Loucy (cell line): ENCODE results near the gene SMAD5.

Source experiments
- EZH2phosphoT487 ChIP-seq: fragments of 200-600 bp; IDR thresholded peaks from 2 replicates; pipeline ENCODE4 v1.6.1; 2018; ENCODE audit warnings: antibody characterized with exemption, mild to moderate bottlenecking, moderate library complexity, borderline replicate concordance
- TF ChIP-seq, protein P1 (sequence below): fragments of 200-600 bp; sonication (generic); conservative IDR thresholded peaks from 2 replicates; pipeline ENCODE4 v1.5.1; 2014; ENCODE audit warnings: mild to moderate bottlenecking, antibody characterized with exemption, low read length

- TF ChIP-seq, protein P1, sequence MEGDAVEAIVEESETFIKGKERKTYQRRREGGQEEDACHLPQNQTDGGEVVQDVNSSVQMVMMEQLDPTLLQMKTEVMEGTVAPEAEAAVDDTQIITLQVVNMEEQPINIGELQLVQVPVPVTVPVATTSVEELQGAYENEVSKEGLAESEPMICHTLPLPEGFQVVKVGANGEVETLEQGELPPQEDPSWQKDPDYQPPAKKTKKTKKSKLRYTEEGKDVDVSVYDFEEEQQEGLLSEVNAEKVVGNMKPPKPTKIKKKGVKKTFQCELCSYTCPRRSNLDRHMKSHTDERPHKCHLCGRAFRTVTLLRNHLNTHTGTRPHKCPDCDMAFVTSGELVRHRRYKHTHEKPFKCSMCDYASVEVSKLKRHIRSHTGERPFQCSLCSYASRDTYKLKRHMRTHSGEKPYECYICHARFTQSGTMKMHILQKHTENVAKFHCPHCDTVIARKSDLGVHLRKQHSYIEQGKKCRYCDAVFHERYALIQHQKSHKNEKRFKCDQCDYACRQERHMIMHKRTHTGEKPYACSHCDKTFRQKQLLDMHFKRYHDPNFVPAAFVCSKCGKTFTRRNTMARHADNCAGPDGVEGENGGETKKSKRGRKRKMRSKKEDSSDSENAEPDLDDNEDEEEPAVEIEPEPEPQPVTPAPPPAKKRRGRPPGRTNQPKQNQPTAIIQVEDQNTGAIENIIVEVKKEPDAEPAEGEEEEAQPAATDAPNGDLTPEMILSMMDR, result no peak
- TF ChIP-seq EZH2phosphoT487, result no peak
Measured at GRCh38 chr5:136225796-136226195, 93.2 kb downstream of the SMAD5 start.
